Astrocyte (in vitro differentiated cells and primary cell): ENCODE data around the gene TRMT2B. TPM values are rescaled to one million over a fixed set of nuclear protein-coding genes. Genes with fewer than 3 reads are reported as not detected.
"Not testable (repeated sequence)": the region's sequence is repeated elsewhere in the genome, so short reads cannot be mapped to it uniquely, and the experiment has no call there.

Experiments used
- DNase-seq: peaks from one replicate; pipeline ENCODE4 v3.0.0-alpha.2; 2010; ENCODE audit warnings: low read depth
- FAIRE-seq: peaks from 2 replicates; lab custom pipeline; 2011; peaks lifted over from hg19 to GRCh38; lab: Jason Lieb, UNC
- H2AFZ ChIP-seq: 2 replicates; pipeline ENCODE4 v1.6.0; 2012; ENCODE audit warnings: low read depth, low read length, inconsistent platforms
- H3K27ac ChIP-seq: 2 replicates; pipeline ENCODE4 v1.5.1; 2011; ENCODE audit warnings: low read depth, low read length, inconsistent platforms
- H3K27me3 ChIP-seq: 2 replicates; pipeline ENCODE4 v1.6.0; 2011; ENCODE audit warnings: low read length, inconsistent platforms; ENCODE audit not compliant: insufficient read depth
- H3K36me3 ChIP-seq: 2 replicates; pipeline ENCODE4 v1.5.1; 2011; ENCODE audit warnings: low read length, inconsistent platforms; ENCODE audit not compliant: insufficient read depth
- H3K4me1 ChIP-seq: 2 replicates; pipeline ENCODE4 v1.5.1; 2011; ENCODE audit warnings: low read length, inconsistent platforms; ENCODE audit not compliant: insufficient read depth
- H3K4me2 ChIP-seq: 2 replicates; pipeline ENCODE4 v1.6.0; 2012; ENCODE audit warnings: low read length, inconsistent platforms
- H3K4me3 ChIP-seq: 2 replicates; pipeline ENCODE4 v1.5.1; 2011; ENCODE audit warnings: low read depth, mild to moderate bottlenecking, low read length, inconsistent platforms; ENCODE audit not compliant: insufficient read depth
- H3K79me2 ChIP-seq: 2 replicates; pipeline ENCODE4 v1.6.0; 2012; ENCODE audit warnings: mild to moderate bottlenecking, low read length, inconsistent platforms; ENCODE audit not compliant: insufficient read depth
- H3K9ac ChIP-seq: 2 replicates; pipeline ENCODE4 v1.6.0; 2012; ENCODE audit warnings: mild to moderate bottlenecking, low read length, inconsistent platforms
- H3K9me3 ChIP-seq: 2 replicates; pipeline ENCODE4 v1.5.1; 2012; ENCODE audit warnings: low read depth, mild to moderate bottlenecking, low read length, inconsistent platforms; ENCODE audit not compliant: insufficient read depth
- H4K20me1 ChIP-seq: 2 replicates; pipeline ENCODE4 v1.6.0; 2012; ENCODE audit warnings: low read length, inconsistent platforms; ENCODE audit not compliant: insufficient read depth
- H3K27ac Mint-ChIP-seq: one replicate; pipeline ENCODE4 v1.8.0; 2021; ENCODE audit warnings: mild to moderate bottlenecking, mixed read lengths; ENCODE audit not compliant: unreplicated experiment
- H3K27me3 Mint-ChIP-seq: one replicate; pipeline ENCODE4 v1.8.0; 2021; ENCODE audit warnings: low read depth, mixed read lengths; ENCODE audit not compliant: unreplicated experiment
- H3K36me3 Mint-ChIP-seq: one replicate; pipeline ENCODE4 v1.8.0; 2021; ENCODE audit warnings: low read depth, mixed read lengths; ENCODE audit not compliant: unreplicated experiment
- H3K4me1 Mint-ChIP-seq: one replicate; pipeline ENCODE4 v1.8.0; 2021; ENCODE audit warnings: low read depth, mixed read lengths; ENCODE audit not compliant: unreplicated experiment
- H3K4me3 Mint-ChIP-seq: one replicate; pipeline ENCODE4 v1.8.0; 2021; ENCODE audit warnings: mild to moderate bottlenecking, moderate library complexity, mixed read lengths; ENCODE audit not compliant: unreplicated experiment
- H3K9me3 Mint-ChIP-seq: one replicate; pipeline ENCODE4 v1.8.0; 2021; ENCODE audit warnings: mild to moderate bottlenecking, mixed read lengths; ENCODE audit not compliant: unreplicated experiment
- CTCF ChIP-seq: IDR thresholded peaks from 2 replicates; pipeline ENCODE4 v1.5.1; 2011; ENCODE audit warnings: low read depth, mild to moderate bottlenecking, inconsistent platforms, low read length, moderate library complexity; ENCODE audit not compliant: insufficient read depth
- EZH2 ChIP-seq: IDR thresholded peaks from 2 replicates; pipeline ENCODE4 v1.6.1; 2012; ENCODE audit warnings: mild to moderate bottlenecking, low read length, inconsistent platforms; ENCODE audit not compliant: insufficient read depth
- total RNA-seq: library from RNA; stranded (reverse); gene quantifications from 2 replicates; pipeline ENCODE4 v1.2.1, GENCODE V29; 2021

TRMT2B gene
- total RNA-seq, 1 donor from 2014 or later = 8.3 TPM

- Mint-ChIP-seq H3K9me3 (no peaks in the 10 kb centered on the region), H3K4me3 (peak overlapping the region; percentile 2), H3K4me1 (peaks cover 16% of the 10 kb centered on the region), H3K36me3 (no peaks in the 10 kb centered on the region), H3K27ac (peak overlapping the region; percentile 87), H3K27me3 (no peaks in the 10 kb centered on the region)
- Histone ChIP-seq H3K4me3 (no peak overlapping the region), H3K9ac (peak overlapping the region; percentile 65), H3K9me3 (no peaks in the 10 kb centered on the region), H3K27me3 (no peaks in the 10 kb centered on the region), H4K20me1 (no peaks in the 10 kb centered on the region), H2AFZ (no peak overlapping the region), H3K36me3 (no peaks in the 10 kb centered on the region), H3K4me1 (peaks cover 17% of the 10 kb centered on the region), H3K79me2 (no peaks in the 10 kb centered on the region), H3K4me2 (peak overlapping the region; percentile 66), H3K27ac (peak overlapping the region; percentile 95)
- FAIRE-seq = peak; percentile 37
- no peak for TF ChIP-seq EZH2
- TF ChIP-seq CTCF = no peak
- DNase-seq = peak; percentile 40
Measured at GRCh38 chrX:100994352-100995281, 57.3 kb downstream of the TRMT2B start.

GRCh38 chrX:100990139-100990538 lies 61.8 kb downstream of the TRMT2B start:
- Histone ChIP-seq H3K4me2 (no peak overlapping the region), H3K27me3 (no peaks in the 10 kb centered on the region), H3K27ac (no peak overlapping the region), H3K36me3 (no peaks in the 10 kb centered on the region), H3K79me2 (no peaks in the 10 kb centered on the region), H3K9ac (no peak overlapping the region), H4K20me1 (no peaks in the 10 kb centered on the region), H3K4me3 (no peak overlapping the region), H3K9me3 (no peaks in the 10 kb centered on the region), H2AFZ (no peak overlapping the region), H3K4me1 (peaks cover 11% of the 10 kb centered on the region)
- no peak overlapping the region for H3K27ac Mint-ChIP-seq
- no peaks in the 10 kb centered on the region for H3K9me3 Mint-ChIP-seq
- peaks cover 2% of the 10 kb centered on the region for H3K27me3 Mint-ChIP-seq
- DNase-seq (no peak), FAIRE-seq (peak; percentile 84)
- TF ChIP-seq CTCF = no peak
- TF ChIP-seq EZH2 = no peak
- no peak overlapping the region for H3K4me3 Mint-ChIP-seq
- peaks cover 8% of the 10 kb centered on the region for H3K4me1 Mint-ChIP-seq
- no peaks in the 10 kb centered on the region for H3K36me3 Mint-ChIP-seq

- Mint-ChIP-seq H3K4me3 (no peak overlapping the region), H3K4me1 (peaks cover 10% of the 10 kb centered on the region), H3K27me3 (peaks cover 2% of the 10 kb centered on the region), H3K9me3 (no peaks in the 10 kb centered on the region), H3K36me3 (no peaks in the 10 kb centered on the region), H3K27ac (no peak overlapping the region)
- no peak overlapping the region for H3K4me2 ChIP-seq
- no peaks in the 10 kb centered on the region for H3K79me2 ChIP-seq
- no peaks in the 10 kb centered on the region for H3K27me3 ChIP-seq
- no peak overlapping the region for H2AFZ ChIP-seq
- no peaks in the 10 kb centered on the region for H3K36me3 ChIP-seq
- H3K9me3 ChIP-seq = no peaks in the 10 kb centered on the region
- H3K4me3 ChIP-seq = no peak overlapping the region
- FAIRE-seq = peak; percentile 32
- TF ChIP-seq CTCF = no peak
- no peak for TF ChIP-seq EZH2
- H3K4me1 ChIP-seq = peaks cover 6% of the 10 kb centered on the region
- no peak overlapping the region for H3K27ac ChIP-seq
- no peak for DNase-seq
- H4K20me1 ChIP-seq = no peaks in the 10 kb centered on the region
- H3K9ac ChIP-seq = no peak overlapping the region
Measured at GRCh38 chrX:100984818-100985217, 67.1 kb downstream of the TRMT2B start.

GRCh38 chrX:100981498-100981845 lies 70.4 kb downstream of the TRMT2B start:
- not testable (repeated sequence) for H3K36me3 Mint-ChIP-seq, FAIRE-seq
- H3K27ac ChIP-seq = peak overlapping the region; percentile 25

More at GRCh38 chrX:100981498-100981845, 70.4 kb downstream of the TRMT2B start:
- H3K9ac ChIP-seq, H3K4me2 ChIP-seq, H3K27me3 ChIP-seq, H2AFZ ChIP-seq, H3K4me3 Mint-ChIP-seq, H3K4me1 ChIP-seq, H3K27me3 Mint-ChIP-seq, H3K27ac Mint-ChIP-seq, H3K4me3 ChIP-seq, H3K9me3 Mint-ChIP-seq, H4K20me1 ChIP-seq, H3K9me3 ChIP-seq, H3K79me2 ChIP-seq, H3K36me3 ChIP-seq, DNase-seq: not testable (repeated sequence)
- H3K4me1 Mint-ChIP-seq = peaks cover 14% of the 10 kb centered on the region
